Right ventricle myocardium superior (tissue), 1 donor: ENCODE data around the gene ADAM12. TPM values are rescaled to one million over a fixed set of nuclear protein-coding genes. Genes with fewer than 3 reads are reported as not detected.
"Not testable (repeated sequence)": the region's sequence is repeated elsewhere in the genome, so short reads cannot be mapped to it uniquely, and the experiment has no call there.

Experiments
- ATAC-seq: fragments of 200-7000 bp; cut with Tn5 transposase; one replicate; pipeline ENCODE4 v1.9.1; 2020; ENCODE audit warnings: mild to moderate bottlenecking; ENCODE audit not compliant: poor library complexity
- DNase-seq: peaks from one replicate; pipeline ENCODE4 v3.0.0-alpha.2; 2020
- intact Hi-C: fragments of 100-400 bp; cut with DNase I; formaldehyde crosslinking; loops from one replicate; pipeline ENCODE4 v1.11.2; 2022
- total RNA-seq: library from RNA; stranded (reverse); fragmentation: NEBNext Ultra II Directional; extraction: Animal tissue kit (Norgen Biotek cat#: 25700); gene quantifications from one replicate; pipeline ENCODE4 v1.2.1, GENCODE V29; 2021
- donor health status: DM: no; HTN: yes; CAD: no; lungs with severe emphysema.

Gene ADAM12
- total RNA-seq, 1 donor from 2014 or later: 0.38 TPM

GRCh38 chr10:126251778-126252407 is 136.4 kb downstream of the ADAM12 start:
- intact Hi-C loops: no loop called here
- ATAC-seq (no peak), DNase-seq (no peak)

- DNase-seq (no peak), ATAC-seq (peak; percentile 51)
- intact Hi-C loops: no loop called here
Measured at GRCh38 chr10:126250527-126251310, 137.6 kb downstream of the ADAM12 start.

- intact Hi-C loops: no loop called here
- ATAC-seq (no peak), DNase-seq (no peak)
Measured at GRCh38 chr10:126250045-126250444, 138.2 kb downstream of the ADAM12 start.

GRCh38 chr10:126247446-126247975 is 140.8 kb downstream of the ADAM12 start:
- ATAC-seq: peak; percentile 78
- DNase-seq: peak; percentile 78

GRCh38 chr10:126246396-126246795 is 141.9 kb downstream of the ADAM12 start:
- DNase-seq, intact Hi-C loops, ATAC-seq: not testable (repeated sequence)

More at GRCh38 chr10:126247446-126247975, 140.8 kb downstream of the ADAM12 start:
- intact Hi-C loops: no loop called here

- intact Hi-C loops: no loop called here
- ATAC-seq (no peak), DNase-seq (no peak)
Measured at GRCh38 chr10:126245501-126245900, 142.8 kb downstream of the ADAM12 start.

GRCh38 chr10:126243971-126244370 is 144.3 kb downstream of the ADAM12 start:
- no peak for ATAC-seq
- no peak for DNase-seq
- intact Hi-C loops: no loop called here

GRCh38 chr10:126243306-126243705 is 145.0 kb downstream of the ADAM12 start:
- no peak for ATAC-seq
- intact Hi-C loops: no loop called here
- no peak for DNase-seq

GRCh38 chr10:126242397-126243260 is 145.6 kb downstream of the ADAM12 start:
- intact Hi-C loops: no loop called here
- ATAC-seq: peak; percentile 73

GRCh38 chr10:126240483-126240882 is 147.8 kb downstream of the ADAM12 start:
- DNase-seq (no peak), ATAC-seq (peak; percentile 28)
- intact Hi-C loops: no loop called here

More at GRCh38 chr10:126242397-126243260, 145.6 kb downstream of the ADAM12 start:
- DNase-seq: peak; percentile 79

GRCh38 chr10:126239844-126240243 is 148.4 kb downstream of the ADAM12 start:
- ATAC-seq (no peak), DNase-seq (no peak)
- intact Hi-C loops: no loop called here

GRCh38 chr10:126235979-126236851 is 152.1 kb downstream of the ADAM12 start:
- intact Hi-C loops: no loop called here
- no peak for DNase-seq
- ATAC-seq: no peak

- DNase-seq (no peak), ATAC-seq (peak; percentile 22)
- intact Hi-C loops: no loop called here
Measured at GRCh38 chr10:126235091-126235978, 152.9 kb downstream of the ADAM12 start.

GRCh38 chr10:126234630-126235029 is 153.6 kb downstream of the ADAM12 start:
- DNase-seq: no peak
- intact Hi-C loops: no loop called here

GRCh38 chr10:126233182-126234148 is 154.8 kb downstream of the ADAM12 start:
- ATAC-seq (no peak), DNase-seq (no peak)
- intact Hi-C loops: no loop called here

More at GRCh38 chr10:126234630-126235029, 153.6 kb downstream of the ADAM12 start:
- ATAC-seq: no peak

- DNase-seq (no peak), ATAC-seq (no peak)
- intact Hi-C loops: no loop called here
Measured at GRCh38 chr10:126230587-126230986, 157.7 kb downstream of the ADAM12 start.
